Activated CD4-positive, alpha-beta T cell treated with anti-CD3 and anti-CD28 coated beads, Interleukin-2, Interleukin-4, amounts not matched to agents 100 ng/mL and 50 ng/mL, durations not matched to agents 16 hours and 8 hours (primary cell): ENCODE data around the gene SLC39A11.

Source experiments
- DNase-seq: peaks from one replicate; pipeline ENCODE4 v3.0.0-alpha.2; 2020; ENCODE audit warnings: low spot score

The SLC39A11 gene

DNA sequence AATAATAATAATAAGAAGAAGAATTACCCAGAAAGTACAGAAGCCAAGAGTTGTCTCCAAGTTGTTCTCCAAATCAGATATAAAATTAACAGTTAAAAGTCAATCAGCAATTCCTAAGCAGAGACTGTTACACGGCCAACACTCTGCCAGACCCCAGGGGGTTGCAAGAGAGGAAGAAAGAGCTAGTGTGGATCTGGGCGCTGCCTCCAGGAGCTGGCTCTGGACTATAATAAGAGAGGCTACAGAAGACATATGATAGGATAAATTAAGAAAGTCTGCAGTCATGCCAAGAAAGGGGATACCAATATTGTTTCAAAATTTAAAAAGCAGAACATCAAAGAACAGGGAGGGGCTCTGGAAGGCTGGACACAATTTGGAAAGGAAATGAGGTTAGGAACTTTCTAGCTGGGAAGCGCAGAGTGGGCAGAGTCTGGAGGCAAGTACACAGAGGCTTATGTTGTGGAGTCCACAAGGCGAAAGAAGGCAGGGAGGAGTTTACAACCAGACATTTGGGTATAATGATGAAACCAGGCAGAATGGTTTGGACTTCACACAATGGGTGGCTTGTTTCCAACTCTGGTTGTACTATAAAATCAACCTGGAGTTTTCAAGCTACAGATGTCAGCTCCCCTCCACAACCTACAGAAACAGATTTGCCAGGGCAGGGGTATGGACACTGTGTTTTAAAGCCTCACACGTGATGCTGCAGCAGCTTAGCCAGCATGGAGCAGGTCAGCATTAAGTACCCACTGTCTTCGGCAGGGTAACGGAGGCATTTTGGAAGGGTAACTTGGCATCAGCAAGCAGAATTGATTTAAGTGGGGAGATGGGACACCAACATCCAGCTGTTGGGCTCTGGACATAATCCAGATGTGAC is 49.4 kb downstream of the SLC39A11 start:
- no peak for DNase-seq

DNA sequence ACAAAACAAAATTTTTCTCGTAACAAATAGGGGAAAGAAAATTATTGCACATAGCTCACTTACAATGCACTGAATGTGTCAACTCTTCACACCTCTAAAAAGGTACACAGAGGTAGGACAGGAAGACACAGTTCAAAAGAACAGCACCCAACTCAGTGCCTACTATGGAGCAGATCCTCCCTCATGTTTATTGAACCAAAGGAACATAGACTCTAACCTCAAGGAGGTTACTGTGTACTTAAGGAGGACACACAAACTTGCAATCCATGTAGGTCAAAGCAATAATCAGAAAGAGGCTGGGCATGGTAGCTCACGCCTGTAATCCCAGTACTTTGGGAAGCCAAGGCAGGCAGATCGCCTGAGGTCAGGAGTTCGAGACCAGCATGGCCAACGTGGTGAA is 50.3 kb downstream of the SLC39A11 start:
- no peak for DNase-seq

DNA sequence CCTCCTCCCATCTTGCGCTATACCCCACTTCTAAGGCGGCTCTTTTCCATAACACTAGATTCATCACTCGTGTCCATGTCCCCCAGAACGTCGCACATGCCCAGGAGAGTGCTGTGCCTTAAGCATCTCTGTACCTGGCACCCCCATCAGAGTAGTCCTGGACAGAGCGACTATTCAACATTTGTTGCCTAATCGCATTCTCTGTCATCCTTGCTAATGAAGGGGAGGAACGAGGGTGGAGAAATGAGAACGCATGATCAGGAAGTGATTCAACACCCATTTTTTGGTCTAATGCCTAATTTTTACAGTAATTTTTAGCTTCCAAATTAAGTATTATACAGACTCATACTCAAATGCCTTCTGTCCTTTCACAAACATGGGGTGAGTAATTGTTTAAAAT is 53.2 kb downstream of the SLC39A11 start:
- DNase-seq = no peak

DNA sequence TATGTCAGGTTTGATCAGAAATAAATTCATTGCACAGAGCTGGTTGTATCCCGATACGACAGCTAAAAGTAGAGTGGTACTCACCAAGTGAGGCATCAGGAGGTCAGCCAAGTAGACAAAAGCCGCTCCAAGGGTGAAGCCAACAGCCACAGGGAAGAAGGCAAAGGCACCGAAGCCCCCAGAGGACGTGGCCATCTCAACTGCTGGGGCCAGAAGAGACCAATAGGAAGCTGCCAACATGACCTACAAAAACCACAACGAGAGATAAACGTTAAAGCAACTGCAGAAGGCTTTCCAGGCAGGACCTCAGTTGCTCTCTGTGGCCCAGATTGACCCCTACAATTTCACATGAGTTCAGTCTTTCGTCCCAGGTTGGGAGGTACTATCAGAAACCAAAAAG is 61.0 kb downstream of the SLC39A11 start:
- DNase-seq = no peak

DNA sequence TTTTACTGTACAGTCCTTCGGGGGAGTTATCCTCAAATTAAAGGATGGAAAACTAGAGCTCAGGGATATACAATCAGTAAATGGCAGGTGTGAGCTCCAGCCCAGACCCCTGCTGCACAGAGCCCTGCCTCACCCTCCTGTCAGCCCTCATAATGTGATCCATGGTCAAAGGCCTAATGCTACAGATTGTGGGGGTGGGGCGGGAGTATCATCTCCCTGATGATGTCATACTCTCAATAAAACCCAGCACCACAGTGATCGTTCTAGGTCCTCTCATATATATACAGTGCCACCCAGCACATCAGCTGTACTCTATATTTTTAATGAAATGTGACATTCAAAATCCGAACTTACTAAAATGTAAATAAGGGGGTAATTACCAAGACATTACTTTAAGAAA is 61.5 kb downstream of the SLC39A11 start:
- DNase-seq = no peak

DNA sequence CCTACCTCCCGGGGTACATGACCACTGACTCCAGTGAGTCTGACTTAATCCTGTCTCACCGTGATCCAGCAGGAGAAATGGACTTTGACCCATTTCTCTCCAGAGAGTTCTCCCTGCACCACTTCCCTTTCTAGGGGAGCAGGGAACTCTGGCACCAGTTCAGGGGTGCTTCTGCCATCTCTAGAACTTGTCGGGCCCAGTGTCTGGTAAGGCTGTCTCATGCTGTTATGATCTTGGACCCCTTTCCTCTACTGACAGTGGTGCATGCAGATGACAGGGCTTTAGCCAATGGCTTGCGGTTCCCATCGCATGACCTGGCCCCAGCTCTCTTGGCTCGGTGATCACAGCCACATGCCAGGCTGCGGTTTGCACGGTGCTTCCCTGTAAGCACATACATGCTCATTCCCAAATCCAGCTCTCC is 62.0 kb downstream of the SLC39A11 start:
- DNase-seq = no peak

GRCh38 chr17:73029991-73030390 is 62.5 kb downstream of the SLC39A11 start:
- no peak for DNase-seq

GRCh38 chr17:73029021-73029420 is 63.5 kb downstream of the SLC39A11 start:
- no peak for DNase-seq

DNA sequence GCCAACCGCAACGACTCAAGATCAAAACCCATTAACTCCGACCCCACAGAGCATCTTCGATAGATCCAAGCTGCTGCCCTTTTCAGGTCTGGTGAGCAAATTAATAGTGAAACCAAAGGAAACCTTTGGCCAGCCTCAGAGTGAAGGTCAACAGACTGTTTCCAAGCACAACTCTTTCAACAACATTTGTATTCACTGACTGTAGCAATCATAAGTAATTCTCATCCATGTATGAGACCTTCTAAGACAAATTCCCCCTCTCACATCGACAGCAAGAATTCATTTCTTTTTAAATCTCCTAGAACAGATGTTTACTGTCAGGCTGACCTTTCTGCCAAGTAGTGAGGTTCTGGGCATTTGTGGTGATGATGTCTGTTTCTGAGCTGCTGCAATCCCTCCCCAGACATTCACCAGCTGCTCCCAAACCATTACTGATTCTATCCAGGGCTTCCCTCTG is 64.2 kb downstream of the SLC39A11 start:
- DNase-seq = no peak

GRCh38 chr17:73027130-73027741 is 65.3 kb downstream of the SLC39A11 start:
- DNase-seq = no peak

- no peak for DNase-seq
Measured at GRCh38 chr17:73025041-73025560, 67.4 kb downstream of the SLC39A11 start.

DNA sequence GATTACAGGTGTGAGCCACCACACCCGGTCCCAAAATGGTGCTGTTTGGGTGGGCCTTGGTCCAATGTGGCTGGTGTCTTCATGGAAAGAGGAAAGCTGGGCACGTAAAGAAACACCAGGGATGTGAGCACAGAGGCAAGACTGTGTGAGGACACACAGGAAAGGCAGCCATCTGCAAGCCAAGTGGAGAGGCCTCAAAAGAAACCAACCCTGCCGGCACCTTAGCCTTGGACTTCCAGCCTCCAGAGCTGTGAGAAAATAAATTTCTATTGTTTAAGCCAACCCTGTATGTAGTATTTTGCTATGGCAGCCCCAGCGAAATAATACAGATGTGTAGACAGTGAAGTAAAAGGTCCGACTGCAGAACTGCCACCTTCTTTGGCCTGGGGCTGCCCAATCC is 68.7 kb downstream of the SLC39A11 start:
- no peak for DNase-seq

GRCh38 chr17:73022694-73023093 is 69.8 kb downstream of the SLC39A11 start:
- DNase-seq = no peak

GRCh38 chr17:73021771-73022170 is 70.7 kb downstream of the SLC39A11 start:
- DNase-seq = no peak

DNA sequence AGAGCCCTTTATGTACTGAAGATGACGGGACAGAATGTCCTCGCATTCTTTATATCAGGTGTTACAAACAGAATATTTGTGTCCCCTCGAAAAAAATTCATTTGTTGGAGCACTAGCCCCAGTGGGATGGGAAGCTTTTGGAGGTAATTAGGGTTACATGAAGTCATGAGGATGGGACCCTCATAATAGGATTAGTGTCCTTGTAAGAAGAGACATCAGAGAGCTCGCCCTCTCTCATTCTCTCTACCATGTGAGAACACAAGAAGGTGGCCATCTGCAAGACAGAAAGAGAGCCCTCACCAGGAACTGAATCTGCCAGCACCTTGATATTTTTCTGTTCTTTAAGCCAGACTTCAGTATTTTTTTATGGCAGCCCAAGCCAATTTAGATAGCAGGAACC is 72.4 kb downstream of the SLC39A11 start:
- DNase-seq = no peak

- DNase-seq = no peak
Measured at GRCh38 chr17:73018599-73018998, 73.9 kb downstream of the SLC39A11 start.

- no peak for DNase-seq
Measured at GRCh38 chr17:73017658-73018057, 74.8 kb downstream of the SLC39A11 start.

DNA sequence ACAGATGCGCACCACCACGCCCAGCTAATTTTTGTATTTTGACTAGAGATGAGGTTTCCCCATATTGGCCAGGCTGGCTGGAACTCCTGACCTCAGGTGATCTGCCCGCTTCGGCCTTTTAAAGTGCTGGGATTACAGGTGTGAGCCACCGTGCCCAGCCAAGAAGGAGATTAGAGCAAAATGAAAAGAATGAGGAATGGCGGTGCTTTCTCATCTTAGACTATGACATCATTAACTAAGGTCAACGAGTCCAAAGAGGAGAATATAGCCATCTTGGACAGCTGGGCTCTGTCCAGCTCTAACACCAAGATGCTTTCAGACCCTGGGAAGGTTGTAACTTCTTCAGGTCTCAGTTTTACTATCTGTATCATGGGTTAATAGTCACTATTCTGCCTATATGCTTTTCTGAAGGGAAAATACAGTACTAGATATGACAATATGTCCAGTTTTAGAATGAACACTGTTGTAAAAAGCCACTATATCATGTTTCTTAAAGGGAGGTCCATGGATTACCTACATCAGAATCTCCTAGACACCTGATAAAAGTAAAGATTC is 76.7 kb downstream of the SLC39A11 start:
- no peak for DNase-seq

GRCh38 chr17:73013816-73014663 is 78.4 kb downstream of the SLC39A11 start:
- DNase-seq = no peak

DNA sequence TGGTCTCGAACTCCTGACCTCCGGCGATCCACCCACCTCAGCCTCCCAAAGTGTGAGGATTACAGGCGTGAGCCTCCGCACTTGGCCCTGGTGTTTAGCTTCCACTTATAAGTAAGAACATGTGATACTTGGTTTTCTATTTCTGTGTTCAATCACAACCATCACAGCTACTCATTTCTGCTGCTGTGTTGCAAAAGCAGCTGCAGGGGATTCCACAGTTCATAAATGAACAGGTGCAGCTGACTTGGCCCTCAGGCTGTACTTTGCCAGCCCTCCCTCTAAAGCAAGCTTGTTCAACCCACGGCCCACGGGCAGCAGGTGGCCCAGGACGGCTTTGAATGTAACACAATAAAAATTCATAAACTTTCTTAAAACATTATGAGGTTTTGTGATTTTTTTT is 79.2 kb downstream of the SLC39A11 start:
- no peak for DNase-seq

DNA sequence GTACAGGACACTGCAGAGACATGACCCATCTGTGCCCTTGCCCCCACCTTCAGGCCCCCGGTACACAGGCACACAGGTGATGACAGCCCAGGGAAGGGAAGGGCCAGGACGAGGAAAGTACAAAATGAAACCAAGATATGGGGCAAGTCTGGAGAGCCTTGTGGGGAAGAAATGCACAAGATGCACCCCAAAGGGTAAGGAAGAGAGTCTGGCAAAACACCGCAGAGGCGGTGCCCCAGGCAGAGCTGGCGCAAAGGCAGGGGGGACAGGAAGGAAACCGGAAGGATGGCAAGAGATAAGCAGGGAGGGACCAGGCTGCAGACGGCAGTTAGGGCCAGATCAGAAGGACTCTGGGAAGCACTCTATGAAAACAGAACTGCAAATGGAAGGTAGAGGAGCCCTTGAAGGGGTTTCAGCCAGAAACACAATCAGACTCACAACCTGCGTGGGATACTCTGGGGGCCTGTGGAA is 81.4 kb downstream of the SLC39A11 start:
- no peak for DNase-seq

GRCh38 chr17:73010414-73010813 is 82.1 kb downstream of the SLC39A11 start:
- DNase-seq = no peak
